ENCODE results near the gene HOMER2. TPM values are rescaled to one million over a fixed set of nuclear protein-coding genes. Genes with fewer than 3 reads are reported as not detected.

HOMER2 gene
- total and polyA plus RNA-seq, 2 experiments from 2014 or later: 24.4 to 54.5 TPM

DNA sequence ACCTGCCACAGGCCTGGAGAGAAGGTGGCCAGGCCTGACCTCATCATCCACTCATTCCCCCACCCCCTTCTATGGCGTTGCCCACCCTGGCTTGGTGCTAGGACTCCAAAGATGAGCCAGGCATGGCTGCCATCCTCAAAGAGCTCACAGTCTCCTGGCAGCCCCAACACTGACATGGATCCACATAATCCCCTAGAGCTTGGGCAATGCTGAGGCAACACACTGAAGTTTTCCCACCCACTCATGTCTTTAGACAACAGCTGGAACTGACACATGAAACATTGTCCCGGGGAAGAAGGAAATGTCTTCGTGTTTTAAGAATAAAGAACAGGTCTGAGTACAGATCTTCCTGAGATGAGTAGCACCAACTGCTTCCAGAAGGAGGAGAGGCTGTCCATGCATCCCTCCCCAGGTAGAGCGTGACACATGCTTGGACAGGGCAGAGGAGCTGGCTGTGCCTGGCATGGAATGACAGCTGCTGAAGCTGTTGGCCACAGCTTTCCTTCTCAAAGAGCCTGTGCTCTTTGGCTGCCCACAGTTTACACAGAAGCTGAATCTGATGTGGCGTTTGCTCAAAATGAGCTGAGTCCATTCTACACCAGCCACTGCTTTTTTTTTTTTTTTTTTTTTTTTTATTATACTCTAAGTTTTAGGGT lies 70.1 kb downstream of the HOMER2 start:
- TF ChIP-seq CTCF (IDR thresholded peaks at IDR 0.05; ENCODE audit: low read depth, low read length): no peak
- Histone ChIP-seq H3K27me3 (no peaks in the 10 kb centered on the region), H3K9me3 (ENCODE audit: low read depth) (no peaks in the 10 kb centered on the region), H3K4me1 (ENCODE audit: low read depth) (peaks cover 6% of the 10 kb centered on the region), H3K4me3 (no peak overlapping the region), H3K36me3 (no peaks in the 10 kb centered on the region), H3K27ac (no peak overlapping the region)
- no peak for DNase-seq (ENCODE audit: low read depth in 1 of 2, low spot score in 1 of 2)

DNA sequence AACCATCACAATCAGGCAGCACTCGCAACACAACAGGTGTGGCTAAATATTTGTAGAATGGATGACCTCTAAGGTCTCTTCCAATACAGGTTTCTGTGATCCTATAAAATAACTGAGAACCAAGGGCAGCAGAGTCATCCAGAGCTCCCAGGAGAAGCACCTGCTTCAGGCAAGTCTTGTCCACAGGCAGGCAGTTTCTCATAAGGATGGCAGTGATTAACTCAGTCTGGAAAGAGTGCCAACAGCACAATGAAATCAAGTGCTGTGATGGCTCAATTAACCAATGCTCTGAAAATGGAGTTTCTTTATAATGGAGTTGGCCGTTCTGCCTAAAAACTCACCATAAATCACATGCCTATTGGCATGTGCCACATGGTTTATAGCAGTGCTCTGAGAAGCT lies 70.8 kb downstream of the HOMER2 start:
- Histone ChIP-seq H3K4me1 (ENCODE audit: low read depth) (peaks cover 8% of the 10 kb centered on the region), H3K27ac (no peak overlapping the region), H3K27me3 (no peaks in the 10 kb centered on the region), H3K9me3 (ENCODE audit: low read depth) (no peaks in the 10 kb centered on the region), H3K36me3 (no peaks in the 10 kb centered on the region), H3K4me3 (no peak overlapping the region)
- TF ChIP-seq CTCF (IDR thresholded peaks at IDR 0.05; ENCODE audit: low read depth, low read length): no peak
- DNase-seq (ENCODE audit: low read depth in 1 of 2, low spot score in 1 of 2): no peak

- Histone ChIP-seq H3K27ac (no peak overlapping the region), H3K27me3 (no peaks in the 10 kb centered on the region), H3K4me1 (ENCODE audit: low read depth) (peaks cover 8% of the 10 kb centered on the region), H3K9me3 (ENCODE audit: low read depth) (no peaks in the 10 kb centered on the region), H3K36me3 (no peaks in the 10 kb centered on the region), H3K4me3 (no peak overlapping the region)
- DNase-seq (ENCODE audit: low read depth in 1 of 2, low spot score in 1 of 2): no peak
- no peak for TF ChIP-seq CTCF (IDR thresholded peaks at IDR 0.05; ENCODE audit: low read depth, low read length)
These were observed 71.8 kb downstream of the HOMER2 start for GRCh38 chr15:82880704-82881103.

DNA sequence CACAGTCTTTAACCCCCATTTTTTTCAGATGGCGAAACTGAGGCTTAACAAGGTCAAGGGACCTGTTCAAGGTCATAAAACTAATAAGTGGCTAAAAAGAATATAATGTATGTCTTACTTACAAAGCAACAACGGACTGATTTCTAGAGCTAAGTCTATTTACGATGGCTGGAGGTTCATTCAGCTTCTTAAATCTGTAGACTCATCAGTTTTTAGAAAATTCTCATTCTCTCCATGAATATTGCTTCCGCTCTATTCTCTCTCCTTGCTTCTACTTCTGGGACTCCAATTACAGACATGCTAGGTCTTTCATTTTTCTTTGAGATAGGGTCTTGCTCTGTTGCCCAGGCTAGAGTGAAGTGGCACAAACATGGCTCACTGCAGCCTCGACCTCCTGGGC lies 74.2 kb downstream of the HOMER2 start:
- no peak for TF ChIP-seq CTCF (IDR thresholded peaks at IDR 0.05; ENCODE audit: low read depth, low read length)
- Histone ChIP-seq H3K9me3 (ENCODE audit: low read depth) (no peaks in the 10 kb centered on the region), H3K4me3 (no peak overlapping the region), H3K36me3 (no peaks in the 10 kb centered on the region), H3K27ac (no peak overlapping the region), H3K4me1 (ENCODE audit: low read depth) (peaks cover 8% of the 10 kb centered on the region), H3K27me3 (no peaks in the 10 kb centered on the region)
- no peak for DNase-seq (ENCODE audit: low read depth in 1 of 2, low spot score in 1 of 2)

GRCh38 chr15:82877825-82878224 lies 74.7 kb downstream of the HOMER2 start:
- H3K4me1 ChIP-seq (ENCODE audit: low read depth): peaks cover 8% of the 10 kb centered on the region
- DNase-seq (ENCODE audit: low read depth in 1 of 2, low spot score in 1 of 2): no peak
- H3K36me3 ChIP-seq: no peaks in the 10 kb centered on the region
- H3K9me3 ChIP-seq (ENCODE audit: low read depth): no peaks in the 10 kb centered on the region
- no peak for TF ChIP-seq CTCF (IDR thresholded peaks at IDR 0.05; ENCODE audit: low read depth, low read length)
- H3K27ac ChIP-seq: no peak overlapping the region
- H3K27me3 ChIP-seq: no peaks in the 10 kb centered on the region
- no peak overlapping the region for H3K4me3 ChIP-seq
